ENCODE data around the gene UGP2. TPM values are rescaled to one million over a fixed set of nuclear protein-coding genes. Genes with fewer than 3 reads are reported as not detected.
A peak's percentile ranks its signal among the peaks of the same experiment; 100 is the strongest.

Gene UGP2
- total and polyA plus RNA-seq, 2 of the 8 experiments (the other 6 are each of a cell fraction or from before 2014, with no cell fraction given), result 278 to 956 TPM

- no peak for TF ChIP-seq KDM1A (IDR thresholded peaks at IDR 0.05; ENCODE audit: borderline replicate concordance, low read length)
- TF ChIP-seq POLR2A (IDR thresholded peaks at IDR 0.05; ENCODE audit: control extremely low read depth in 1 of 2, low read depth in 2 of 2, low read length in 2 of 2), result peak; percentile 89 to 96
- TF ChIP-seq CEBPB (IDR thresholded peaks at IDR 0.05; ENCODE audit: low read depth, low read length), result no peak
- TF ChIP-seq GTF2F1 (IDR thresholded peaks at IDR 0.05; ENCODE audit: borderline replicate concordance, low read depth, low read length), result peak; percentile 85
- no peak for TF ChIP-seq BRCA1 (IDR thresholded peaks at IDR 0.05; ENCODE audit: low read depth, low read length)
- TF ChIP-seq MAFK (IDR thresholded peaks at IDR 0.05; ENCODE audit: low read depth, low read length), result no peak
- TF ChIP-seq USF2 (IDR thresholded peaks at IDR 0.05; ENCODE audit: low read length), result peak; percentile 8; the same call in 1 of the 2 replicates
- TF ChIP-seq E2F6 (IDR thresholded peaks at IDR 0.05), result peak; percentile 57
- no peak for TF ChIP-seq NRF1 (IDR thresholded peaks at IDR 0.05; ENCODE audit: low read depth, low read length)
- TF ChIP-seq CBX5 (IDR thresholded peaks at IDR 0.05; ENCODE audit: low read depth, low read length), result no peak
- no peak for TF ChIP-seq HDAC6 (IDR thresholded peaks at IDR 0.05; ENCODE audit: low read depth, low read length)
- no peak for TF ChIP-seq MAX (IDR thresholded peaks at IDR 0.05)
- TF ChIP-seq POLR2AphosphoS5 (IDR thresholded peaks at IDR 0.05; ENCODE audit: low read depth, low read length), result peak; percentile 90
- no peak for TF ChIP-seq NANOG (IDR thresholded peaks at IDR 0.05; ENCODE audit: insufficient read depth, low read depth, low read length, poor library complexity, severe bottlenecking)
- TF ChIP-seq JUND (IDR thresholded peaks at IDR 0.05; ENCODE audit: low read length), result no peak
- no peak for TF ChIP-seq CBX8 (IDR thresholded peaks at IDR 0.05; ENCODE audit: borderline replicate concordance, low read depth, low read length)
- TF ChIP-seq SIN3A (conservative IDR thresholded peaks at IDR 0.05 in 1 of 2, IDR thresholded peaks at IDR 0.05 in 1 of 2; ENCODE audit: low read depth in 1 of 2, low read length in 2 of 2), result peak; percentile 39 to 95; a peak in 3 of 4 replicates
- peak; percentile 21 for TF ChIP-seq SAP30 (IDR thresholded peaks at IDR 0.05; ENCODE audit: insufficient read depth, insufficient replicate concordance, low read length)
- TF ChIP-seq TEAD4 (IDR thresholded peaks at IDR 0.05; ENCODE audit: low read depth, low read length), result no peak
Observed at GRCh38 chr2:63841254-63842022, at the start of gene UGP2 (continued).

Measured in H1 (cell line).